Neural cell (in vitro differentiated cells): Measurements from ENCODE around the gene NAB2.

Experiments used
- CTCF ChIP-seq: fragments of 450-650 bp; IDR thresholded peaks from 2 replicates; pipeline ENCODE4 v1.5.1; 2014; ENCODE audit warnings: antibody characterized with exemption, mild to moderate bottlenecking, moderate library complexity; ENCODE audit not compliant: poor library complexity, severe bottlenecking
- EZH2 ChIP-seq: fragments of 200-600, 300-800 bp; shearing (Covaris generic), sonication (generic); IDR thresholded peaks from 2 replicates; pipeline ENCODE4 v1.6.1; 2014; ENCODE audit warnings: antibody characterized with exemption, low read length, borderline replicate concordance, mild to moderate bottlenecking; ENCODE audit not compliant: insufficient read depth, poor library complexity, severe bottlenecking
- MXI1 ChIP-seq: fragments of 450-650 bp; conservative IDR thresholded peaks from 2 replicates; pipeline ENCODE4 v1.6.1; 2014; ENCODE audit warnings: antibody characterized with exemption, mild to moderate bottlenecking; ENCODE audit not compliant: poor library complexity, severe bottlenecking
- POLR2AphosphoS5 ChIP-seq: IDR thresholded peaks from 2 replicates; pipeline ENCODE4 v1.6.1; 2012
- RAD21 ChIP-seq: fragments of 450-650 bp; conservative IDR thresholded peaks from 2 replicates; pipeline ENCODE4 v1.6.1; 2014; ENCODE audit warnings: antibody characterized with exemption, mild to moderate bottlenecking, moderate library complexity
- SMC3 ChIP-seq: fragments of 450-650 bp; conservative IDR thresholded peaks from 2 replicates; pipeline ENCODE4 v1.6.1; 2014; ENCODE audit warnings: antibody characterized with exemption, mild to moderate bottlenecking, moderate library complexity; ENCODE audit not compliant: poor library complexity
- TAF1 ChIP-seq: IDR thresholded peaks from 2 replicates; pipeline ENCODE4 v1.6.1; 2012; ENCODE audit warnings: low read depth
- TF ChIP-seq, protein P1 (sequence below): IDR thresholded peaks from 2 replicates; pipeline ENCODE4 v1.6.1; 2012; ENCODE audit warnings: borderline replicate concordance

- TF ChIP-seq TAF1 (no peak), CTCF (no peak), POLR2AphosphoS5 (no peak), EZH2 (no peak), RAD21 (no peak), SMC3 (no peak), MXI1 (no peak)
- TF ChIP-seq, protein P1, sequence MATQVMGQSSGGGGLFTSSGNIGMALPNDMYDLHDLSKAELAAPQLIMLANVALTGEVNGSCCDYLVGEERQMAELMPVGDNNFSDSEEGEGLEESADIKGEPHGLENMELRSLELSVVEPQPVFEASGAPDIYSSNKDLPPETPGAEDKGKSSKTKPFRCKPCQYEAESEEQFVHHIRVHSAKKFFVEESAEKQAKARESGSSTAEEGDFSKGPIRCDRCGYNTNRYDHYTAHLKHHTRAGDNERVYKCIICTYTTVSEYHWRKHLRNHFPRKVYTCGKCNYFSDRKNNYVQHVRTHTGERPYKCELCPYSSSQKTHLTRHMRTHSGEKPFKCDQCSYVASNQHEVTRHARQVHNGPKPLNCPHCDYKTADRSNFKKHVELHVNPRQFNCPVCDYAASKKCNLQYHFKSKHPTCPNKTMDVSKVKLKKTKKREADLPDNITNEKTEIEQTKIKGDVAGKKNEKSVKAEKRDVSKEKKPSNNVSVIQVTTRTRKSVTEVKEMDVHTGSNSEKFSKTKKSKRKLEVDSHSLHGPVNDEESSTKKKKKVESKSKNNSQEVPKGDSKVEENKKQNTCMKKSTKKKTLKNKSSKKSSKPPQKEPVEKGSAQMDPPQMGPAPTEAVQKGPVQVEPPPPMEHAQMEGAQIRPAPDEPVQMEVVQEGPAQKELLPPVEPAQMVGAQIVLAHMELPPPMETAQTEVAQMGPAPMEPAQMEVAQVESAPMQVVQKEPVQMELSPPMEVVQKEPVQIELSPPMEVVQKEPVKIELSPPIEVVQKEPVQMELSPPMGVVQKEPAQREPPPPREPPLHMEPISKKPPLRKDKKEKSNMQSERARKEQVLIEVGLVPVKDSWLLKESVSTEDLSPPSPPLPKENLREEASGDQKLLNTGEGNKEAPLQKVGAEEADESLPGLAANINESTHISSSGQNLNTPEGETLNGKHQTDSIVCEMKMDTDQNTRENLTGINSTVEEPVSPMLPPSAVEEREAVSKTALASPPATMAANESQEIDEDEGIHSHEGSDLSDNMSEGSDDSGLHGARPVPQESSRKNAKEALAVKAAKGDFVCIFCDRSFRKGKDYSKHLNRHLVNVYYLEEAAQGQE, result no peak
These were observed 44.4 kb upstream of the NAB2 start for GRCh38 chr12:57044468-57044867.
